KMS-11 (cell line): ENCODE measurements around the gene COL18A1.

ENCODE experiments used
- H2AFZ ChIP-seq: fragments of 200-600 bp; sonication (generic); 2 replicates; pipeline ENCODE4 v1.6.1; 2016; ENCODE audit warnings: antibody characterized with exemption, mixed run types, low read depth
- H3K27ac ChIP-seq: fragments of 200-600 bp; sonication (generic); 2 replicates; pipeline ENCODE4 v1.6.1; 2016; ENCODE audit warnings: mild to moderate bottlenecking, mixed run types
- H3K27me3 ChIP-seq: fragments of 200-600 bp; sonication (generic); 2 replicates; pipeline ENCODE4 v1.6.1; 2017; ENCODE audit warnings: mild to moderate bottlenecking, low read depth, mixed run types, moderate library complexity; ENCODE audit not compliant: insufficient read depth
- H3K36me3 ChIP-seq: fragments of 200-600 bp; sonication (generic); 2 replicates; pipeline ENCODE4 v1.6.1; 2017; ENCODE audit warnings: mild to moderate bottlenecking, mixed run types; ENCODE audit not compliant: insufficient read depth
- H3K4me1 ChIP-seq: fragments of 200-600 bp; sonication (generic); 2 replicates; pipeline ENCODE4 v1.6.1; 2016; ENCODE audit warnings: mild to moderate bottlenecking, low read depth, mixed run types; ENCODE audit not compliant: poor library complexity, severe bottlenecking
- H3K4me2 ChIP-seq: fragments of 200-600 bp; sonication (generic); 2 replicates; pipeline ENCODE4 v1.7.0; 2016; ENCODE audit warnings: mild to moderate bottlenecking, mixed run types
- H3K4me3 ChIP-seq: fragments of 200-600 bp; sonication (generic); IDR thresholded peaks from 2 replicates; pipeline ENCODE4 v1.6.1; 2017; ENCODE audit warnings: low read depth, low read length, mixed read lengths; ENCODE audit not compliant: insufficient read depth
- H3K79me2 ChIP-seq: fragments of 200-600 bp; sonication (generic); 2 replicates; pipeline ENCODE4 v1.6.1; 2016; ENCODE audit warnings: low read depth, mixed run types; ENCODE audit not compliant: insufficient read depth
- H3K9ac ChIP-seq: fragments of 200-600 bp; sonication (generic); 2 replicates; pipeline ENCODE4 v1.6.1; 2016; ENCODE audit warnings: mild to moderate bottlenecking, mixed run types
- H4K20me1 ChIP-seq: fragments of 200-600 bp; sonication (generic); 2 replicates; pipeline ENCODE4 v1.6.1; 2016; ENCODE audit warnings: mild to moderate bottlenecking, mixed run types; ENCODE audit not compliant: insufficient read depth
- TF ChIP-seq, protein P1 (sequence below): fragments of 200-600 bp; sonication (generic); conservative IDR thresholded peaks from 2 replicates; pipeline ENCODE4 v1.6.1; 2017; ENCODE audit warnings: low read depth, mild to moderate bottlenecking, antibody characterized with exemption, low read length, moderate library complexity, mixed read lengths

Gene COL18A1

DNA sequence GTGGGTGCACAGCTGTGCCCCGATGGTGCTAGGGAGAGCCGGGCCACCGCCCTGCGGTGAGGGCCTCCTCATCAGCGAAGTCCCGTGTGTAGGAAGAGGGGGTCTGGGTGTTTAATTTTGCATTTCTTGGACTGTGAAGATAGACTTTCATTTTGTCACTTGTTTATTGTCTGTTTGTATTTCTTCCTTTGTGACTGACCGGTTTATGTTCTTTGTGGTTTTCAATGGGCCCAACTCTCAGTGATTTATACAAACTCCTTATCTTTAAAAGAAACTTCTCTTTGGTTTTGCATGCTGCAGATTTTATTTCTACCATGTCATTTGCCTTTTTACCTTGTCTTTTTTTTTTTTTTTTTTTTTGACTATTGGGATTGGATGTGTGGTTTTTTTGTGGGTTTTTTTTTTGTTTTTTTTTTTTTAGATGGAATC lies 65.1 kb downstream of the COL18A1 start:
- Histone ChIP-seq H3K79me2 (no peaks in the 10 kb centered on the region), H3K4me3 (no peak overlapping the region), H3K27ac (no peak overlapping the region), H3K27me3 (peaks cover 66% of the 10 kb centered on the region), H3K4me1 (no peaks in the 10 kb centered on the region), H3K4me2 (no peak overlapping the region), H3K9ac (no peak overlapping the region), H4K20me1 (no peaks in the 10 kb centered on the region), H2AFZ (no peak overlapping the region), H3K36me3 (no peaks in the 10 kb centered on the region)
- TF ChIP-seq, protein P1, sequence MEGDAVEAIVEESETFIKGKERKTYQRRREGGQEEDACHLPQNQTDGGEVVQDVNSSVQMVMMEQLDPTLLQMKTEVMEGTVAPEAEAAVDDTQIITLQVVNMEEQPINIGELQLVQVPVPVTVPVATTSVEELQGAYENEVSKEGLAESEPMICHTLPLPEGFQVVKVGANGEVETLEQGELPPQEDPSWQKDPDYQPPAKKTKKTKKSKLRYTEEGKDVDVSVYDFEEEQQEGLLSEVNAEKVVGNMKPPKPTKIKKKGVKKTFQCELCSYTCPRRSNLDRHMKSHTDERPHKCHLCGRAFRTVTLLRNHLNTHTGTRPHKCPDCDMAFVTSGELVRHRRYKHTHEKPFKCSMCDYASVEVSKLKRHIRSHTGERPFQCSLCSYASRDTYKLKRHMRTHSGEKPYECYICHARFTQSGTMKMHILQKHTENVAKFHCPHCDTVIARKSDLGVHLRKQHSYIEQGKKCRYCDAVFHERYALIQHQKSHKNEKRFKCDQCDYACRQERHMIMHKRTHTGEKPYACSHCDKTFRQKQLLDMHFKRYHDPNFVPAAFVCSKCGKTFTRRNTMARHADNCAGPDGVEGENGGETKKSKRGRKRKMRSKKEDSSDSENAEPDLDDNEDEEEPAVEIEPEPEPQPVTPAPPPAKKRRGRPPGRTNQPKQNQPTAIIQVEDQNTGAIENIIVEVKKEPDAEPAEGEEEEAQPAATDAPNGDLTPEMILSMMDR = no peak

- Histone ChIP-seq H3K4me3 (no peak overlapping the region), H2AFZ (no peak overlapping the region), H3K27ac (no peak overlapping the region), H3K4me2 (no peak overlapping the region), H4K20me1 (no peaks in the 10 kb centered on the region), H3K36me3 (no peaks in the 10 kb centered on the region), H3K79me2 (no peaks in the 10 kb centered on the region), H3K9ac (no peak overlapping the region), H3K4me1 (no peaks in the 10 kb centered on the region), H3K27me3 (peaks cover 57% of the 10 kb centered on the region)
- TF ChIP-seq, protein P1 = no peak
These were observed 66.0 kb downstream of the COL18A1 start for GRCh38 chr21:45470773-45471524.

- no peak overlapping the region for H3K27ac ChIP-seq
- no peaks in the 10 kb centered on the region for H3K79me2 ChIP-seq
- no peak overlapping the region for H3K4me3 ChIP-seq
- H2AFZ ChIP-seq = no peak overlapping the region
- TF ChIP-seq, protein P1 = no peak
- peaks cover 50% of the 10 kb centered on the region for H3K27me3 ChIP-seq
- H4K20me1 ChIP-seq = no peaks in the 10 kb centered on the region
- H3K4me1 ChIP-seq = no peaks in the 10 kb centered on the region
- H3K36me3 ChIP-seq = no peaks in the 10 kb centered on the region
- H3K9ac ChIP-seq = no peak overlapping the region
- no peak overlapping the region for H3K4me2 ChIP-seq
These were observed 66.7 kb downstream of the COL18A1 start for GRCh38 chr21:45471525-45472221.

GRCh38 chr21:45472445-45473365 lies 67.7 kb downstream of the COL18A1 start:
- Histone ChIP-seq H3K4me1 (no peaks in the 10 kb centered on the region), H3K27ac (no peak overlapping the region), H3K4me2 (no peak overlapping the region)

More at GRCh38 chr21:45472445-45473365, 67.7 kb downstream of the COL18A1 start:
- Histone ChIP-seq H3K79me2 (no peaks in the 10 kb centered on the region), H3K27me3 (peaks cover 47% of the 10 kb centered on the region; the same call in 1 of the 2 replicates), H4K20me1 (no peaks in the 10 kb centered on the region), H3K36me3 (no peaks in the 10 kb centered on the region), H3K9ac (no peak overlapping the region), H3K4me3 (no peak overlapping the region), H2AFZ (no peak overlapping the region)
- TF ChIP-seq, protein P1 = no peak
